NCI-H2196 (cell line): ENCODE data around the gene ZNF648.
"Not testable (repeated sequence)": the region's sequence is repeated elsewhere in the genome, so short reads cannot be mapped to it uniquely, and the experiment has no call there.

Source experiments
- DNase-seq: peaks from one replicate; lab custom pipeline; 2025; ENCODE audit not compliant: unreplicated experiment; lab: John Stamatoyannopoulos, UW

ZNF648 gene

DNA sequence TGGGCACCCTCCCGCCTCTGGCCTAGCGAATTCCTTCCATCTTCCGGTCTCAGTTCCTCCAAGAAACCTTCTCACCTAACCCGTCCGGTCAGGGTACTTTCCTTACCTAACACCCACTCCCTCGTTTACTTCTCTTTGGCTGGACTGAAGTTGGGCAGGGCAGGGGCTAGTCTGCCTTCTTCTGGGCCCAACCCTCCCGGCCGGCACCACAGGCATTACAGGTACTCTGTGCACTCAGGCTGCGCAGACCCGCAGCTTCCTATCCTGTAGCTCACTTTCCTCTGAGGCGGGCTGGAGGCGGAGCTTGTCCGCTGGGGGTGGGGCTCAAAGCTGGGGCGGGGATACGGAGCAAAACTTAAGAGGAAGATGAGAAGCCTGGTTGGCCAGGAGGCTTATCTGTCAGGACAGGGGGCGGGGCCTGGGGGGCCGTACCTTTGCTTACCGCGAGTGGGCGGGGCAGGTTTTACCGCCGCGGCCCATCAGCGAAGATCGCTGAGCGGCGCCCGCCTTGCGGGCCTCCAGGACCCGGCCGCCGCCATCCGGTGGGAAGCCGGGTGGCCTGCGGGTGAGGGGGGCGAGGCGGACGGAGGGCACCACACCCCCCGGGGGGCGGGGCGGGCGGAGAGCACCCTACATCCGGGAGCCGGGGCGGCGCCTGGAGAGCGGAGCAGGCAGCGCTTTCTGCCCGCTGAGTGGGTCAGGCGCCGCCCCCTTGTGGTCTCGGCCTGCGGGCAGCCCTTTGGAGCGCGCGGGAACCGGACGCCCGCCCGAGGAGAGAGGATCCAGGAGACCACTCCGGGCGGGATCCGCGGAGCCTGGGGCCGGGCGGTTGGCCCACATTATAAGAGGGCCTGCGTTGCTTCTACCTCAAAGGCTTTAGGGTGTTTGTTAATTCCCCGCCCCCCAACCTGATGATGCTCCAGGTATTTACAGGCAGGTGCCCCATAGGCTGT is 31.9 kb downstream of the ZNF648 start:
- DNase-seq: peak; percentile 100

DNA sequence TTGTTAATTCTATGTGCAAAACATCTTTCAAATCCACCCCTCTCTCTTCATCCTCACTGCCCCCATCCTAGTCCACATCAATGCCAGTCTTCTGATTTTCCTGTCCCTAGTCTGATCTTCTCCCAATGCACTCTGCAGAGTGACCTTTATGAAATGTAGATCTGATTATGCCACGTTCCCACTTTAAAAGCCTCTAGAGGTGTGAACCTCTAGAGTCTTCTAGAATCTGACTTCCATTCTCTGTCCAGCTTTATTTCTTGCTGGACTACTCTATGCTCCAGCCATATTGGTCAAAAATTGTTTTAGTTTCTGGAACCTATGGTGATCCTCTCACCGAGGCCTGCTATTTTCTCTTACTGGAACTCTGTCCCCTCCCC is 32.5 kb downstream of the ZNF648 start:
- no peak for DNase-seq

DNA sequence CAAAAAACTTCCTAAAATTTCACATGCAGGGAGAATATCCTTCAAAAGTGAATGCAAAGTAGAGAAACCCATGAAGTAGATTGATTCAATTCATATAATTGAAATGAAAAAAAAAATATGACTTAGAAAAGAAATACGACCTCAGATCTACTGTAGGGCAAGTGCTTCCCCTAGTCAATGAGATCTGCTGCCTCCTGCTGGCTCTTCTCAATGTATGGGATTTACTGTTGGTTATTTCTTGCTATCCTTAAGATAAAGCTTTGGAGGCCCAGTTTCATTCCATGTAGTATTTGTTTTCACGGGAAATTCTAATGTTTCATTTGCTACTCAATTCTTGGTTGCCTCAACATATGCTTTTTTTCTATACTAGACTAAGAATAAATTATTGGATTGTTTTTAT is 46.2 kb downstream of the ZNF648 start:
- DNase-seq: no peak

- not testable (repeated sequence) for DNase-seq
Observed at GRCh38 chr1:182010800-182011370, 50.6 kb downstream of the ZNF648 start.

DNA sequence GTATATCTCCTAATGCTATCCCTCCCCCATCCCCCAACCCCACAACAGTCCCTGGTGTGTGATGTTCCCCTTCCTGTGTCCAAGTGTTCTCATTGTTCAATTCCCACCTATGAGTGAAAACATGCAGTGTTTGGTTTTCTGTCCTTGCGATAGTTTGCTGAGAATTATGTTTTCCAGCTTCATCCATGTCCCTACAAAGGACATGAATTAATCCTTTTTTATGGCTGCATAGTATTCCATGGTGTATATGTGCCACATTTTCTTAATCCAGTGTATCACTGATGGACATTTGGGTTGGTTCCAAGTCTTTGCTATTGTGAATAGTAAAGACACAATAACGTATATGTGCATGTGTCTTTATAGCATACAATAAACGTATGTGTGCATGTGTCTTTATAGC is 56.1 kb downstream of the ZNF648 start:
- DNase-seq: not testable (repeated sequence)

DNA sequence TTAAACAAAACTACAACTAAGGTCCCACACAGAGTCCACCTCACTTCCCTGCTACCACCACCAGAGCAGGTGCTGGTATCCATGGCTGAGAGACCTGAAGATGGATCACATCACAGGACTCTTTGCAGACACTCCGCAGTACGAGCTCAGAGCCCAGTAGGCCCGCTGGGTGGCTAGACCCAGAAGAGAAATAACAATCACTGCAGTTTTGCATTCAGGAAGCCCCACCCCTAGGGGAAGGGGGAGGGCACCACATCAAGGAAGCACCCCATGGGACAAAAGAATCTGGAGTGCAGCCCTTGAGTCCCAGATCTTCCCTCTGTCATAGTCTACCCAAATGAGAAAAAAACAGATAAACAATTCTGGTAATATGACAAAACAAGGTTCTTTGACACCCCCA is 56.9 kb downstream of the ZNF648 start:
- DNase-seq: no peak
